Neuronal stem cell (in vitro differentiated cells): Measurements from ENCODE around the gene FSD1L.
A peak's percentile ranks its signal among the peaks of the same experiment; 100 is the strongest.

Experiments used
- DNase-seq: peaks from one replicate; pipeline ENCODE4 v3.0.0-alpha.2; 2013; ENCODE audit warnings: low spot score
- H2AFZ ChIP-seq: one replicate; pipeline ENCODE4 v1.6.1; 2013; ENCODE audit warnings: mild to moderate bottlenecking, low read length, inconsistent platforms
- H2AK5ac ChIP-seq: 2 replicates; pipeline ENCODE4 v1.6.1; 2013; ENCODE audit warnings: low read depth, mild to moderate bottlenecking, inconsistent platforms, low read length, moderate library complexity, mixed read lengths
- H2BK120ac ChIP-seq: 2 replicates; pipeline ENCODE4 v1.6.1; 2013; ENCODE audit warnings: low read depth, mild to moderate bottlenecking, inconsistent platforms, low read length, moderate library complexity, mixed read lengths
- H2BK12ac ChIP-seq: one replicate; pipeline ENCODE4 v1.6.1; 2013; ENCODE audit warnings: low read length, inconsistent platforms
- H2BK15ac ChIP-seq: 2 replicates; pipeline ENCODE4 v1.6.1; 2013; ENCODE audit warnings: mild to moderate bottlenecking, low read length, inconsistent platforms, mixed read lengths
- H2BK5ac ChIP-seq: one replicate; pipeline ENCODE4 v1.6.1; 2013; ENCODE audit warnings: inconsistent platforms, mild to moderate bottlenecking, low read length, moderate library complexity
- H3K14ac ChIP-seq: one replicate; pipeline ENCODE4 v1.6.1; 2013; ENCODE audit warnings: low read length, inconsistent platforms
- H3K18ac ChIP-seq: 2 replicates; pipeline ENCODE4 v1.6.1; 2013; ENCODE audit warnings: low read length, inconsistent platforms
- H3K23ac ChIP-seq: 2 replicates; pipeline ENCODE4 v1.6.1; 2013; ENCODE audit warnings: low read depth, mild to moderate bottlenecking, mixed read lengths, low read length, inconsistent platforms; ENCODE audit not compliant: poor library complexity
- H3K27ac ChIP-seq: replicated peaks from 3 replicates; pipeline ENCODE4 v1.5.1; 2013; ENCODE audit warnings: low read length, inconsistent platforms
- H3K27me3 ChIP-seq, 3 experiments: 2 replicates each; pipeline ENCODE4 v1.6.1; 2013; ENCODE audit warnings: low read length in 3 of 3, mild to moderate bottlenecking in 2 of 3, inconsistent platforms in 1 of 3, low read depth in 1 of 3, mixed read lengths in 1 of 3, moderate library complexity in 1 of 3; ENCODE audit not compliant: control insufficient read depth in 3 of 3, insufficient read depth in 3 of 3
- H3K36me3 ChIP-seq, 2 donors: replicated peaks in 1 of 2; 2 replicates each; pipeline ENCODE4 v1.6.1; 2013; ENCODE audit warnings: low read length in 2 of 2; ENCODE audit not compliant: control insufficient read depth in 2 of 2, insufficient read depth in 2 of 2
- H3K4ac ChIP-seq: 2 replicates; pipeline ENCODE4 v1.6.1; 2013; ENCODE audit warnings: inconsistent platforms, mild to moderate bottlenecking, low read length, moderate library complexity
- H3K4me1 ChIP-seq, 2 donors: 1 replicate in 1 of 2; 2 replicates in 1 of 2; pipeline ENCODE4 v1.6.1; 2013; ENCODE audit warnings: low read length in 2 of 2, low read depth in 1 of 2; ENCODE audit not compliant: control insufficient read depth in 2 of 2, insufficient read depth in 1 of 2
- H3K4me2 ChIP-seq: one replicate; pipeline ENCODE4 v1.6.1; 2013; ENCODE audit warnings: mild to moderate bottlenecking, low read length, inconsistent platforms; ENCODE audit not compliant: insufficient read depth, poor library complexity, severe bottlenecking
- H3K4me3 ChIP-seq, 2 donors: 2 replicates each; pipeline ENCODE4 v1.5.1; 2013; ENCODE audit warnings: low read length in 2 of 2, mild to moderate bottlenecking in 2 of 2, inconsistent platforms in 1 of 2, moderate library complexity in 1 of 2
- H3K79me1 ChIP-seq: one replicate; pipeline ENCODE4 v1.6.1; 2013; ENCODE audit warnings: low read depth, mild to moderate bottlenecking, inconsistent platforms, low read length, moderate library complexity
- H3K9ac ChIP-seq: one replicate; pipeline ENCODE4 v1.6.1; 2013; ENCODE audit warnings: mild to moderate bottlenecking, low read depth, low read length, inconsistent platforms; ENCODE audit not compliant: poor library complexity
- H3K9me3 ChIP-seq, 2 donors: replicated peaks in 1 of 2; 2 replicates each; pipeline versions ENCODE3 to v1.6.1; 2013; ENCODE audit warnings: low read length in 2 of 2, mild to moderate bottlenecking in 2 of 2, inconsistent platforms in 1 of 2, low read depth in 1 of 2, mixed read lengths in 1 of 2, moderate library complexity in 1 of 2; ENCODE audit not compliant: control insufficient read depth in 2 of 2, insufficient read depth in 1 of 2
- H4K8ac ChIP-seq: one replicate; pipeline ENCODE4 v1.6.1; 2013; ENCODE audit warnings: low read depth, mild to moderate bottlenecking, inconsistent platforms, low read length, moderate library complexity
- H4K91ac ChIP-seq: one replicate; pipeline ENCODE4 v1.6.1; 2013; ENCODE audit warnings: low read length, low read depth, mild to moderate bottlenecking, inconsistent platforms; ENCODE audit not compliant: poor library complexity
- WGBS, 2 donors: extraction: QIAGEN DNeasy Blood & Tissue Kit; methylation state at CpG; one replicate each; pipeline ENCODE4 v1.1.7; 2013; ENCODE audit warnings: missing lambda C conversion rate in 2 of 2, mixed read lengths in 1 of 2; ENCODE audit not compliant: insufficient read length in 2 of 2, insufficient replicate concordance in 1 of 2; ENCODE audit errors: extremely low coverage in 2 of 2; 5-methylcytosine and 5-hydroxymethylcytosine counted together

The FSD1L gene

DNA sequence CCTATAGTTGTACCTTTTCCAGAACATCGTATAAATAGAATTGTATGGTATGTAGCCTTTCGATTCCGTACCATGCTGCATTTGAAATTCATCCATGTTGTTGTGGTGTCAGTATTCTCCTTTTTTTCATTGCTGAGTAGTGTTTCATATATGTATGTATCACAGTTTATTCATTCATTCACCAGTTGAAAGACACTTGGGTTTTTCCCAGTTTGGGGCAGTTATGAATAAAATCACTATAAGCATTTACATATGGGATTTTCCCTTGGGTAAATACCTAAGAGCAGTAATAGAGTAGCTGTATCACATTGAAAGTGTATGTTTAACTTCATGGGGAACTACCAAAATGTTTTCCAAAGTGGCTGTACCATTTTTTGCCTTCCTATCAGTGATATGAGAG lies 94.0 kb downstream of the FSD1L start:
- no peak overlapping the region for H2AK5ac ChIP-seq

DNA sequence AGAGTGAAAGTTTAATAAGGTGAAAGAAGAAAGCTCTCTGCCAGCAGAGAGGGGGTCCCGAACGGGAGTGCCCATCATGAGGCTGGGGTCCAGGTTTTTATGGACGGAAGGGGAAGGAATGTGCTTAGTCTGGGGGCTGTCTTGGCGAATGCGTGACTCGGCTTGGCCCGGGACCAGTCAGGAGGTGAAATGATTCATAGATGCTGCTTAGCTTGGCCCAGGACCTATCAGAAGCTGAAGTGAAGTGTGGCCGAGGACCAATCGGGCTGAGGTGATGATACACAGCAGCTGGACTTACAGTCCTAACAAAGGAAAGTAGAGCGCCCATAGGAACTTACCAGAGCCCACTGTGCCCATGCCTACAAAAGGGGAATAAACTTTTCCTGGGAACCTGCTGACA lies 106.2 kb downstream of the FSD1L start:
- Histone ChIP-seq H3K9ac (no peak overlapping the region), H4K91ac (no peak overlapping the region), H2AK5ac (no peak overlapping the region), H2BK15ac (no peak overlapping the region), H3K9me3 (no peaks in the 10 kb centered on the region), H2BK5ac (no peak overlapping the region), H3K27me3 (no peaks in the 10 kb centered on the region), H3K14ac (no peak overlapping the region), H3K79me1 (no peaks in the 10 kb centered on the region), H4K8ac (no peak overlapping the region), H2AFZ (no peak overlapping the region), H2BK12ac (no peak overlapping the region), H3K36me3 (peaks cover 0 to 11% of the 10 kb centered on the region in 2 donors), H2BK120ac (no peak overlapping the region), H3K4me3 (no peak overlapping the region), H3K4ac (no peak overlapping the region), H3K4me2 (no peak overlapping the region), H3K27ac (no peak overlapping the region), H3K4me1 (no peaks in the 10 kb centered on the region), H3K18ac (no peak overlapping the region), H3K23ac (no peak overlapping the region)
- no CpG with 5 or more reads among the region's 10 CpGs for WGBS, 2 donors
- no peak for DNase-seq

More for the DNA sequence above, 94.0 kb downstream of the FSD1L start:
- Histone ChIP-seq H2BK5ac (no peak overlapping the region), H3K23ac (no peak overlapping the region), H3K4ac (no peak overlapping the region), H3K4me2 (no peak overlapping the region), H4K91ac (no peak overlapping the region), H3K9me3 (peaks cover 0 to 2% of the 10 kb centered on the region in 2 donors), H3K36me3 (peaks cover 2 to 56% of the 10 kb centered on the region in 2 donors), H3K4me3 (no peak overlapping the region), H4K8ac (no peak overlapping the region), H2BK15ac (no peak overlapping the region), H3K14ac (no peak overlapping the region), H3K79me1 (no peaks in the 10 kb centered on the region), H2AFZ (no peak overlapping the region), H3K27me3 (no peaks in the 10 kb centered on the region), H3K9ac (no peak overlapping the region), H3K27ac (no peak overlapping the region), H3K18ac (no peak overlapping the region), H2BK120ac (no peak overlapping the region), H3K4me1 (no peaks in the 10 kb centered on the region), H2BK12ac (no peak overlapping the region)
- no peak for DNase-seq
- WGBS, 2 donors = no CpG with 5 or more reads among the region's 3 CpGs

DNA sequence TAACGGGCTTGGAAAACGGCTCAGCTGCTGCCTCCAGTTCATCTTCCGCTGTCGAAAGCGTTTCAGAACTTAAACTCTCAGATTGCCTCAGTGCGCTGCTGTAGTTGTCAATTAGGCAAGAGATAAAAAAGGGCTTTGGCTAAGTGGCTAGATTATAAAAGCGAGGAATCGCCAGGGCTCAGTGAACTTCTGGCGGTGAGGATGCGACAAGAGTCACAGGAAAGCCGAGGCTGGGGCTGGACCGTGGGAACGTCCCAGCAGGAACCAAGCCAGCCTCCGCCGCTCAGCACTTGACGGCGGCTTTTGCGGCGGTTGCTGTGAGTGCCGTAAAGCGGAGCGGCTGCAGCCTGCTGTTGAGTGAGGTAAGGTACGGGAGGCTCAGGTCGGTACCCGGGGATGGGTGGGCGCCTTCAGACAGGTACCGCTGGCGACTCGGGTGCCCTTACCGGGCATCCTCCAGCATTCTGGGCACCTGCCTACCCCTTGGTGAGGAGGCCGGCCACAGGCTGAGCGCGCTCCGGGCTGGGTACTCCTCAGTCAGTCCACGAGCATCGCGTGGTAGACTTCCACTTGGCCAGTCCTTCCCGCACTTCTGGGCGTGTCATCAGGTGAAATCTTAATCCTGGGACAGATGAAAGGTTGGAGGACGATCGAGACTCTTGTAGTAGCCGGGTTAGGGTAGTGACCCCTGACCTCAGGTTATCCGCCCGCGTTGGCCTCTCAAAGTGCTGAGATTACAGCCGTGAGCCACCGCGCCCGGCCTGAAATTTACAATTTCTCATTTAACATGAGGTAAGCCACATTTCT lies 110.2 kb downstream of the FSD1L start, which contains the start of gene FKTN:
Gene FKTN, plus strand, starts transcription at position 328 of the 807 bp plus-strand sequence. CDS start 16,902 bp downstream, outside the sequence.
- peak; percentile 75 for DNase-seq
- no peak within 1 kb of the TSS for H2BK120ac ChIP-seq
- peak within 1 kb of the TSS; percentile 83 for H3K9ac ChIP-seq
- H3K79me1 ChIP-seq = no peaks in the 10 kb centered on the region
- peak within 1 kb of the TSS; percentile 94 to 95 for H3K4me3 ChIP-seq
- no peak within 1 kb of the TSS for H4K8ac ChIP-seq
- H2BK12ac ChIP-seq = no peak within 1 kb of the TSS
- H2BK5ac ChIP-seq = no peak within 1 kb of the TSS
- peak within 1 kb of the TSS; percentile 97 for H2AFZ ChIP-seq
- H3K4ac ChIP-seq = no peak within 1 kb of the TSS
- H2AK5ac ChIP-seq = no peak within 1 kb of the TSS
- no peaks in the 10 kb centered on the region for H3K27me3 ChIP-seq
- no peak within 1 kb of the TSS for H4K91ac ChIP-seq
- H3K9me3 ChIP-seq = peaks cover 8 to 24% of the 10 kb centered on the region in 2 donors
- no peak within 1 kb of the TSS for H2BK15ac ChIP-seq
- H3K18ac ChIP-seq = peak within 1 kb of the TSS; percentile 81
- WGBS, 2 donors = no CpG with 5 or more reads among the region's 49 CpGs
- peaks cover 0 to 6% of the 10 kb centered on the region in 2 donors for H3K36me3 ChIP-seq
- peak within 1 kb of the TSS; percentile 0 for H3K23ac ChIP-seq
- no peaks in the 10 kb centered on the region for H3K4me1 ChIP-seq
- H3K4me2 ChIP-seq = peak within 1 kb of the TSS; percentile 72
- H3K14ac ChIP-seq = no peak within 1 kb of the TSS
- H3K27ac ChIP-seq = no peak within 1 kb of the TSS

DNA sequence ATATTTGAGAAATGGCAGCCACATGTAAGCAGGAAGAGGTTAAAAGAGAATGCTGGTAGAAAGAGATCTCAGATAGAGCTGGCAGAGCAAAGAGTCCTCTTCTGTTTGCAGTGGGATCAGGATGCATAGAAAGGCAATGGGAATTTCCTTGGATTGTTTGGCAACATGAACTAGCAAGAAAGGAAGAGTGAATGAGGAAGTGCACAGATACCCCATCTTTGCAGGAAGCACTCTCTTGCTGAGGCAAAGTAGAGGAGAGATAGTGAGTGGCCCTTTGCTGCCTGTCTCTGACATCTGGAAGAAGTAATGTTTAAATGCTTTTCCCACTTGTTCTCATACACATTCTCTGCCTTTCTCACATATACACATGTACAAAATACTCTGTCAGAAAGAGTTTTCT lies 124.6 kb downstream of the FSD1L start:
- H3K27me3 ChIP-seq = no peaks in the 10 kb centered on the region

More for the DNA sequence above, 124.6 kb downstream of the FSD1L start:
- Histone ChIP-seq H3K9ac (no peak overlapping the region), H3K23ac (no peak overlapping the region), H2BK15ac (no peak overlapping the region), H2BK12ac (no peak overlapping the region), H3K9me3 (peaks cover 0 to 10% of the 10 kb centered on the region in 2 donors), H3K14ac (no peak overlapping the region), H3K79me1 (no peaks in the 10 kb centered on the region), H2AK5ac (no peak overlapping the region), H3K4me1 (no peaks in the 10 kb centered on the region), H2BK5ac (no peak overlapping the region), H2AFZ (no peak overlapping the region), H3K18ac (no peak overlapping the region), H3K27ac (no peak overlapping the region), H2BK120ac (no peak overlapping the region), H3K36me3 (peaks cover 2 to 18% of the 10 kb centered on the region in 2 donors), H3K4me3 (no peak overlapping the region), H3K4me2 (no peak overlapping the region), H3K4ac (no peak overlapping the region), H4K91ac (no peak overlapping the region), H4K8ac (no peak overlapping the region)
- no peak for DNase-seq
